Upper lobe of left lung (tissue), 6 donors: ENCODE data around the gene FKBP3. TPM values are rescaled to one million over a fixed set of nuclear protein-coding genes. Genes with fewer than 3 reads are reported as not detected.

Experiments used
- ATAC-seq, 2 donors: fragments of 200-7000 bp; cut with Tn5 transposase; one replicate each; pipeline ENCODE4 v1.9.1; 2022; ENCODE audit warnings: mild to moderate bottlenecking in 2 of 2, moderate library complexity in 2 of 2; ENCODE audit not compliant: low FRiP score in 2 of 2
- DNase-seq, 2 donors: peaks; one replicate each; pipeline ENCODE4 v3.0.0-alpha.2; 2019 to 2020
- H3K27ac ChIP-seq, 4 donors: fragments of 200-600 bp; sonication (generic); one replicate each; pipeline ENCODE4 v1.5.1; 2016 to 2019
- H3K27me3 ChIP-seq, 4 donors: fragments of 200-600 bp; sonication (generic); one replicate each; pipeline ENCODE4 v1.5.1; 2017 to 2019
- H3K36me3 ChIP-seq, 4 donors: fragments of 200-600 bp; sonication (generic); one replicate each; pipeline ENCODE4 v1.5.1; 2016 to 2019
- H3K4me1 ChIP-seq, 4 donors: fragments of 200-600 bp; sonication (generic); one replicate each; pipeline ENCODE4 v1.5.1; 2018 to 2019
- H3K4me3 ChIP-seq, 4 donors: fragments of 200-600 bp; sonication (generic); one replicate each; pipeline ENCODE4 v1.5.1; 2017 to 2019; ENCODE audit warnings: mild to moderate bottlenecking in 2 of 4, moderate library complexity in 1 of 4
- H3K9me3 ChIP-seq, 4 donors: fragments of 200-600 bp; sonication (generic); one replicate each; pipeline ENCODE4 v1.5.1; 2018 to 2019
- EP300 ChIP-seq, 4 donors: sonication (generic); formaldehyde crosslinking; IDR thresholded peaks; one replicate each; pipeline ENCODE4 v1.5.1; 2017; ENCODE audit warnings: antibody characterized with exemption in 4 of 4, control low read depth in 2 of 4
- POLR2A ChIP-seq, 4 donors: fragments of 450-650 bp; IDR thresholded peaks; one replicate each; pipeline ENCODE4 v1.5.1; 2016 to 2017; ENCODE audit warnings: antibody characterized with exemption in 4 of 4, mild to moderate bottlenecking in 2 of 4
- POLR2AphosphoS5 ChIP-seq, 2 donors: sonication (generic); formaldehyde crosslinking; IDR thresholded peaks; one replicate each; pipeline ENCODE4 v1.5.1; 2017; ENCODE audit warnings: antibody characterized with exemption in 2 of 2
- WGBS, 2 donors: methylation state at CpG; one replicate each; pipeline ENCODE4 v1.1.5; 2017 to 2018; 5-methylcytosine and 5-hydroxymethylcytosine counted together
- total RNA-seq, 6 donors: library from RNA; depleted of rRNA in 4 of 6; stranded (reverse); fragments of >200 nt in 4 of 6; gene quantifications; one replicate each; pipeline versions ENCODE4 v1.1.0 to v1.2.1, GENCODE V29; 2016 to 2021
- TF ChIP-seq, protein P1 (sequence below), 6 experiments: fragments of 450-650 bp in 4 of 6; fragments of 200-600 bp in 2 of 6; sonication (generic) in 2 of 6; IDR thresholded peaks; one replicate each; pipeline ENCODE4 v1.5.1; 2016 to 2019; ENCODE audit warnings: antibody characterized with exemption in 6 of 6
- donor health status: DM: no; HTN: no; CAD: no; lungs with moderate emphysema.
- donor health status: DM: no; HTN: yes; CAD: no; lungs with severe emphysema.

Gene FKBP3
- total RNA-seq, 6 donors from 2014 or later: 10.5 to 54.1 (median 27.1) TPM

DNA sequence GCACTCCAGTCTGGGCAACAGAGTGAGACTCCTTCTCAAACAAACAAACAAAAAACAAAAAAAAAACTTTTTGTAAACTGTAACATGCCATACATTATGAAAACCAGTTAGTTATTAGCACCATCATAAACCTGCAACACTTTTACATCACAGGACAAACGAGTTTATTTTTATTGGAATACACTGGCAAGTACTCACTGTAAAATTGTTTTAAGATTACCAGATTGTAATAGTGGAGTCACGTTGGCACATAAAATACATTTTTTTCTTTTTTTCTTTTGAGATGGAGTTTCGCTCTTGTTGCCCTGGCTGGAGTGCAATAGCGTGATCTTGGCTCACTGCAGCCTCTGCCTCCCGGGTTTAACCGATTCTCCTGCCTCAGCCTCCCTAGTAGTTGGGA lies 15.7 kb downstream of the FKBP3 start:
- ATAC-seq: no peak
- no peak for DNase-seq
- no peak for TF ChIP-seq EP300 (IDR thresholded peaks at IDR 0.05)
- Histone ChIP-seq H3K4me3 (no peak overlapping the region), H3K27me3 (no peaks in the 10 kb centered on the region), H3K27ac (no peak overlapping the region), H3K9me3 (no peaks in the 10 kb centered on the region), H3K36me3 (peaks cover 20 to 99% (median 49%) of the 10 kb centered on the region in 4 donors), H3K4me1 (no peaks in the 10 kb centered on the region)
- WGBS, 2 donors: 95 to 96% methylated on average over 6 of the region's 6 CpGs

DNA sequence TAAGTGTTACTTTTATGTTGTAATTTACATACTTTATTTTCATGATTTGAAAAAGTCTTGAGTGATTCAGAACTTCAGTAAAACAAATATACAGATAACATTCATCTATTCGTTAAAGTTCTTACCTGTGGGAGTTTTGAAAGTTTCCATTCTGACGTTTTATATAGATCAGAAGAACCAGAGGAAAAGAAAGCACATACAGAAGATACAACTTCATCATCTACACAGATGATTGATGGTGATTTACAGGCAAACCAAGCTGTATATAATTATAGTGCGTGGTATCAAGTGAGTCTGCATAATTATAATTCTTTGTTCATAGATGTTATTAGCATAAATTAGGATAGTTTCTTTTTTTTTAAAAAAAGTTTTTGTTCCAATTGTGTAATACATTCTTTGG lies 20.0 kb downstream of the FKBP3 start:
- H3K27ac ChIP-seq: no peak overlapping the region
- no peak for DNase-seq
- H3K27me3 ChIP-seq: no peaks in the 10 kb centered on the region
- ATAC-seq: no peak
- H3K4me3 ChIP-seq: no peak overlapping the region
- peaks cover 26 to 96% (median 42%) of the 10 kb centered on the region in 4 donors for H3K36me3 ChIP-seq
- H3K4me1 ChIP-seq: peaks cover 0 to 11% (median 3%) of the 10 kb centered on the region in 4 donors
- no peaks in the 10 kb centered on the region for H3K9me3 ChIP-seq
- 73 to 86% methylated on average over 3 of the region's 3 CpGs for WGBS, 2 donors
- TF ChIP-seq EP300 (IDR thresholded peaks at IDR 0.05) (no peak), POLR2A (IDR thresholded peaks at IDR 0.05) (no peak), POLR2AphosphoS5 (IDR thresholded peaks at IDR 0.05) (no peak)
- TF ChIP-seq, protein P1, sequence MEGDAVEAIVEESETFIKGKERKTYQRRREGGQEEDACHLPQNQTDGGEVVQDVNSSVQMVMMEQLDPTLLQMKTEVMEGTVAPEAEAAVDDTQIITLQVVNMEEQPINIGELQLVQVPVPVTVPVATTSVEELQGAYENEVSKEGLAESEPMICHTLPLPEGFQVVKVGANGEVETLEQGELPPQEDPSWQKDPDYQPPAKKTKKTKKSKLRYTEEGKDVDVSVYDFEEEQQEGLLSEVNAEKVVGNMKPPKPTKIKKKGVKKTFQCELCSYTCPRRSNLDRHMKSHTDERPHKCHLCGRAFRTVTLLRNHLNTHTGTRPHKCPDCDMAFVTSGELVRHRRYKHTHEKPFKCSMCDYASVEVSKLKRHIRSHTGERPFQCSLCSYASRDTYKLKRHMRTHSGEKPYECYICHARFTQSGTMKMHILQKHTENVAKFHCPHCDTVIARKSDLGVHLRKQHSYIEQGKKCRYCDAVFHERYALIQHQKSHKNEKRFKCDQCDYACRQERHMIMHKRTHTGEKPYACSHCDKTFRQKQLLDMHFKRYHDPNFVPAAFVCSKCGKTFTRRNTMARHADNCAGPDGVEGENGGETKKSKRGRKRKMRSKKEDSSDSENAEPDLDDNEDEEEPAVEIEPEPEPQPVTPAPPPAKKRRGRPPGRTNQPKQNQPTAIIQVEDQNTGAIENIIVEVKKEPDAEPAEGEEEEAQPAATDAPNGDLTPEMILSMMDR (IDR thresholded peaks at IDR 0.05): no peak

DNA sequence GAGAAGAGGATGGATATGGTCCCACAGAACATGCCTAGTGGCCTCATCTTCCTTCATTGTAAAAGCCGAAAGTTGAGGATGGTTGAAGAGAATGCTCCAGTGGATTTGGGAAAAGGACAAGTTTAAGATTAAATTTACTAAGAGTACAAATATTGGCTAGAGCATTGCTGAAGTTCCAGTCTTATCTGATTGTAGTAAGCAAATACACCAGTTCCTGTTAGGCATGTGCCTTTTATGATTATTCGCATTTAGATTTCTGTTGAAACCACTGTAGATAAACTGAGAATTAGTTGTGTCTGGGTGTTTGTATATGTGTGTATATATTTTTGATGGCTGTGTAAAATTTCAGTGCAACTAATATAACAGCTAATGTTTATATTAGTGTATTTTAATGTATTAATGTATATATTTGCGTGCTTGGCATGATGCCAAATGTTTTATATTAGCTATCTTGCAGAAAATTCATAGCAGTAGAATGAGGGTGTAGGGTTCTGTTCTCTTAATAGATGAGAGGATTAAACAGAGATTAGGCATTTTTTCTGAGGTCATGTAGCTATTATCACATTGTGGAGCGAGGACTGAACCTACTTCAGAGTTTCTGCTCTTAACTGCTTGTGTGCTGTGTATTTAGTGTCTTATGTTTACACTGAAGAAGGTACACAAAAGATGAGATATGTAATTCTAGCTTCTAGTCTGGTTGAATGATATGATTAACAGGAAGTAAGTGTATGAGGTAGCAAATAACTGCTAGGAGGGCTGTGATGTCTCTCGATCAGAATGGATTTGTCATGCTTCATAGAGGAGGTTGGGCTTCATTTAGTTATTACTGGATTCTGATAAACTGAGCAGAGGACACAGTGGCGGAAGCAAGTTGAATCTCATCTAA lies 21.1 kb downstream of the FKBP3 start:
- H3K27me3 ChIP-seq: no peaks in the 10 kb centered on the region
- DNase-seq: no peak
- peaks cover 0 to 11% (median 3%) of the 10 kb centered on the region in 4 donors for H3K4me1 ChIP-seq
- H3K4me3 ChIP-seq: no peak overlapping the region
- TF ChIP-seq, protein P1 (IDR thresholded peaks at IDR 0.05): no peak
- no peak for TF ChIP-seq EP300 (IDR thresholded peaks at IDR 0.05)
- no peak for TF ChIP-seq POLR2A (IDR thresholded peaks at IDR 0.05)
- TF ChIP-seq POLR2AphosphoS5 (IDR thresholded peaks at IDR 0.05): no peak
- ATAC-seq: no peak
- H3K36me3 ChIP-seq: peaks cover 26 to 93% (median 38%) of the 10 kb centered on the region in 4 donors
- no peaks in the 10 kb centered on the region for H3K9me3 ChIP-seq
- H3K27ac ChIP-seq: no peak overlapping the region
- 70 to 71% methylated on average over 6 of the region's 6 CpGs for WGBS, 2 donors

DNA sequence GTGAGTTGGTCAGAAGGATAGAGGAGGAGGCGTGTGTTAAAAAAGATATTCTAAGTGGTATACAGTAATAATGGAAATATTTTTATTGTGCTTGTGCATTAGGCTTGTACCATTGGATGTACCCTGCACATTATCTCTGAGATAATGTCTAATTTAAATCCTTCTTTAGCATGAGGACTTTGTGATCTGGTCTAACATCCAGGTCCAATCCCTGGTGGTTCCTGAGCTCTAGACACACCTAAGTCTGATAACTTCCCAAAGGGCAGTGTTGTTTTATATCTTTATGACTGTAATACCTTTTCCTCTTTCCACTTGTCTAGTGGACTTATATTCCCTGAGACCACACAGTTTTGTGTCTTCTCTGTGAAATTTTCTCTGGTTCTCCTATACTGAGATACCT lies 29.7 kb downstream of the FKBP3 start:
- H3K36me3 ChIP-seq: peaks cover 11 to 85% (median 18%) of the 10 kb centered on the region in 4 donors
- TF ChIP-seq POLR2AphosphoS5 (IDR thresholded peaks at IDR 0.05) (no peak), POLR2A (IDR thresholded peaks at IDR 0.05) (no peak)
- 95 to 100% methylated on average over 1 of the region's 1 CpG for WGBS, 2 donors
- no peak overlapping the region for H3K4me3 ChIP-seq
- H3K9me3 ChIP-seq: no peaks in the 10 kb centered on the region
- no peak overlapping the region for H3K27ac ChIP-seq
- no peaks in the 10 kb centered on the region for H3K27me3 ChIP-seq
- DNase-seq: no peak
- ATAC-seq: no peak
- H3K4me1 ChIP-seq: no peaks in the 10 kb centered on the region

DNA sequence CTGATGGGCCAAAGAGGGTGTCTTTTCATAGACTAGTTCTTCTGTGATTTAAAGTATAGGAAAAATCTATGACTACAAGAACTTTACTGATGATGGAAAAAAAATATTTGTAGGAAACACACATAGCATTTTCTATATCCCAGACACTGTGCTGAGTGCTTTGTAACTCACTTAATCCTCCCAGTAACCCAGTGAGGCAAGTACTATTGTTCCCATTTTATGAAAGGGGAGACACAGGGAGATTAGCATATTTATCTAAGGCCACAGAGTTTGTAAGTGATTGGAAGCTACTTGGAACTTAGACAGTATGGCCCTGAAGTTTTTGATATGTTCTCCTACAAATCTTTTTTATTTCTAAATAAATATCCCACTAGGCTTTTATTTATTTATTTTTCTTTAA lies 30.5 kb downstream of the FKBP3 start:
- no peak for TF ChIP-seq POLR2A (IDR thresholded peaks at IDR 0.05)
- TF ChIP-seq, protein P1 (IDR thresholded peaks at IDR 0.05): no peak
- no peak for TF ChIP-seq POLR2AphosphoS5 (IDR thresholded peaks at IDR 0.05)
- TF ChIP-seq EP300 (IDR thresholded peaks at IDR 0.05): no peak
- H3K27me3 ChIP-seq: no peaks in the 10 kb centered on the region
- H3K4me3 ChIP-seq: no peak overlapping the region
- H3K4me1 ChIP-seq: no peaks in the 10 kb centered on the region
- ATAC-seq: no peak
- H3K36me3 ChIP-seq: peaks cover 10 to 87% (median 14%) of the 10 kb centered on the region in 4 donors
- no peak overlapping the region for H3K27ac ChIP-seq
- H3K9me3 ChIP-seq: no peaks in the 10 kb centered on the region
- DNase-seq: no peak
